GM20431 (cell line): ENCODE data around the gene SATB2.

ENCODE experiments used
- in situ Hi-C: fragments of 300-500 bp; cut with MseI, MboI; formaldehyde crosslinking; loops from one replicate; pipeline ENCODE4 v1.15.0; 2020; ENCODE audit warnings: low sequenced_read_pairs; ENCODE audit not compliant: unreplicated experiment

The SATB2 gene

GRCh38 chr2:199302851-199303250 lies 154.9 kb downstream of the SATB2 start:
- in situ Hi-C loops: no loop called here

GRCh38 chr2:199288424-199288823 lies 169.3 kb downstream of the SATB2 start:
- in situ Hi-C loops: no loop called here

- in situ Hi-C loops: no loop called here
Observed at GRCh38 chr2:199282309-199282708, 175.4 kb downstream of the SATB2 start.

GRCh38 chr2:199279146-199279545 lies 178.6 kb downstream of the SATB2 start:
- in situ Hi-C loops: no loop called here

GRCh38 chr2:199278099-199278498 lies 179.6 kb downstream of the SATB2 start:
- in situ Hi-C loops: no loop called here

- in situ Hi-C loops: no loop called here
Observed at GRCh38 chr2:199273042-199273511, 184.7 kb downstream of the SATB2 start.

- in situ Hi-C loops: no loop called here
Observed at GRCh38 chr2:199261936-199262335, 195.8 kb downstream of the SATB2 start.

- in situ Hi-C loops: no loop called here
Observed at GRCh38 chr2:199261239-199261638, 196.5 kb downstream of the SATB2 start.

GRCh38 chr2:199259671-199260070 lies 198.1 kb downstream of the SATB2 start:
- in situ Hi-C loops: no loop called here

GRCh38 chr2:199258291-199258690 lies 199.4 kb downstream of the SATB2 start:
- in situ Hi-C loops: no loop called here

GRCh38 chr2:199257261-199258224 lies 200.2 kb downstream of the SATB2 start:
- in situ Hi-C loops: no loop called here

- in situ Hi-C loops: no loop called here
Observed at GRCh38 chr2:199230091-199230490, 227.6 kb downstream of the SATB2 start.

GRCh38 chr2:199228887-199229819 lies 228.6 kb downstream of the SATB2 start:
- in situ Hi-C loops: no loop called here

- in situ Hi-C loops: no loop called here
Observed at GRCh38 chr2:199223791-199224190, 233.9 kb downstream of the SATB2 start.

- in situ Hi-C loops: no loop called here
Observed at GRCh38 chr2:199220920-199221319, 236.8 kb downstream of the SATB2 start.

- in situ Hi-C loops: no loop called here
Observed at GRCh38 chr2:199219551-199219950, 238.2 kb downstream of the SATB2 start.
